GM19468 (cell line): ENCODE measurements around the gene TSPAN32.
"Not testable (repeated sequence)": the region's sequence is repeated elsewhere in the genome, so short reads cannot be mapped to it uniquely, and the experiment has no call there.

ENCODE experiments used
- ATAC-seq: cut with Tn5 transposase; IDR thresholded peaks from one replicate; pipeline ENCODE4 v1.9.1; 2021; ENCODE audit warnings: mild to moderate bottlenecking, moderate library complexity, moderate number of reproducible peaks; ENCODE audit not compliant: unreplicated experiment; ENCODE audit errors: extremely low read depth

The TSPAN32 gene

DNA sequence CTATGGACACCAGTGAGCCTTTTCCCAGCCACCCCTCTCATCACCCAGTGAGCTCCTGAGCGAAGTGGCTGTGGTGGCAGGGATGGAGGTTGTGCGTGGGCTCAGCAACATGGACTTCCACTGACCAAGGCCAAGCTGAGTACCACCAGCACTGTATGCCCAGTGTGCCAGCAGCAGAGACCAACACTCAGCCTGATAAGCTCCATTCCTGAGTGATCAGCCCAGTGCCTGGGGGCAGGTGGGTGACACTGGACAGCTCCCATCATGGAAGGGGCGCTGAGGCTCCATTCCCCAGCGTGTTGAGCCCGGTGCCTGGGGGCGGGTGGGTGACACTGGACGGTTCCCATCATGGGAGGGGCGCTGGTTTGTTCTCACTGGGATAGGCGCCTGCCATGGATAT is 57.7 kb downstream of the TSPAN32 start:
- ATAC-seq: no peak

DNA sequence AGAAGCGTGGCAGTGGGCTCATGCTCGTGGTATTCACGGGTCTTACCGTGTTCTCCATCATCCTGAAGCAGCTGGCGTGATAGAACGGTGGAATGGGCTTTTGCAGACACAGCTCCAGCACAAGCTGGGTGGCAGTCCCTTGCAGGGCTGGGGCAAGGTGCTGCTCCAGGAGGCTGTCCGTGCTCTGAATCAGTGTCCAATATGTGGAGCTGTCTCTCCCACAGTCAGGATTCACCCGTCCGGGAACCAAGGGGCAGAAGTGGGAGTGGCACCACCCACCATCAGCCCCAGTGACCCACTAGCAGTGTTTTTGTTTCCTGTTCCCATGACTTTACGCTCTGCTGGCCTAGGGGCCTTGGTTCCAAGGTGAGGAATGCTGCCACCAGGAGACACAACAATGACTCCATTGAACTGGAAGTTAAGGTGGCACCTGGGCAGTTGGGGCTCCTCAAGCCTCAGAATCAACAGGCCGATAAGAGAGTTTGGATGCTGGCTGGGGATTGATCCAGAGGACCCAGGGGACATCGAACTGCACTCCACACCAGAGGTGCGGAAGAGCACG is 58.3 kb downstream of the TSPAN32 start:
- ATAC-seq: no peak

DNA sequence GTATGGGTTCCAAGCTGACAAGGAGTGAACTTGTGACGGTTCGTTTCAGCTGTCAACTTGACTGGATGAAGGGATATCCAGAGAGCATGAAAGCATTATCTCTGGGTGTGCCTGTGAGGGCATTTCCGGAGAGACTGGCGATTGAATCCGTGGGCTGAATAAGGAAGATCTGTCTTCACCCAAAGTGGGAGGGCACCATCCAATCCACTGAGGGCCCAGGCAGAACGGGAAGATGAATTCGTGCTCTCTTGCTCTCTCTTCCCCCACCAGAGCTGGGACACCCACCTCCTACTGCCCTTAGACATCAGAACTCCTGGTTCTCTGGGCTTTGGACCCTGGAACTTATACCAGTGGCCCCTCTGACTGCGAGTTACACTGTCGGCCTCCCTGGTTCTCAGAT is 59.8 kb downstream of the TSPAN32 start:
- ATAC-seq: no peak

DNA sequence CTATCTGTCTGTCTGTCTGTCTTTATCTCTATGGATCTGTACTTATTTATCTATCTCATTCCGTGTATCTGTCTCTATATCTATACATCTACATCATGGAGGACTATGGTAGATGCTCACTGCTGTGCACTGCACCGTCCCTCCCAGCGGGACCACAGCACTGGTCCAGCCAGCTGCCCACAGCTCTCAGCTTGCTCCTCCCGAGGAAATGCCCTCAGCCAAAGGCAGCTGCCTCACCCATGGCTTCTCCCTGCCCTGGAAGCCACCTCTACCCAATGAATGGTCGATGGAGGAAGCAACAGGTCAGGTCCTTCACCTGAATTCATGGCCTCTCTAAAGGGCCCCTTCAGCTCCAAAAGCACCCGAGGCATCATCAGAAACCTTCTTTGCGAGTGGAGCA is 60.6 kb downstream of the TSPAN32 start:
- ATAC-seq: no peak

DNA sequence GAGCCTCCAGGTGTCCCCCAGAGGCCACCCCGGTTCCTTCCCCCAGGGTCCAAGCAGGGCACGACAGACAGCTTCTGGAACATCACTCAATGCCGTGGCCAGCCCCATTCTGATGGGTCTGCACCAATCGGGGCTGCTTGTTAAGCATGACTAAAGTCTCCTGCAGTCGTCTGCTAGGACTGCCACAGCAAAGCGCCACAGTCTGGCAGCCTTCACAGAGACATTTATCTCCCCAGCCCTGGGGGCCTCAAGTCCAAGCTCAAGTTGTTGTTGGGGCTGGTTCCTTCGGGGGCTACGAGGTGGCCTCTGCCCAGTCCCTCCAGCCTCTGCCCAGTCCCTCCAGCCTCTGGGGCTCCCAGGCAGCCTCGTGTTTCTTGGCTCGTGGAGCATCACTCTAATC is 61.3 kb downstream of the TSPAN32 start:
- no peak for ATAC-seq

DNA sequence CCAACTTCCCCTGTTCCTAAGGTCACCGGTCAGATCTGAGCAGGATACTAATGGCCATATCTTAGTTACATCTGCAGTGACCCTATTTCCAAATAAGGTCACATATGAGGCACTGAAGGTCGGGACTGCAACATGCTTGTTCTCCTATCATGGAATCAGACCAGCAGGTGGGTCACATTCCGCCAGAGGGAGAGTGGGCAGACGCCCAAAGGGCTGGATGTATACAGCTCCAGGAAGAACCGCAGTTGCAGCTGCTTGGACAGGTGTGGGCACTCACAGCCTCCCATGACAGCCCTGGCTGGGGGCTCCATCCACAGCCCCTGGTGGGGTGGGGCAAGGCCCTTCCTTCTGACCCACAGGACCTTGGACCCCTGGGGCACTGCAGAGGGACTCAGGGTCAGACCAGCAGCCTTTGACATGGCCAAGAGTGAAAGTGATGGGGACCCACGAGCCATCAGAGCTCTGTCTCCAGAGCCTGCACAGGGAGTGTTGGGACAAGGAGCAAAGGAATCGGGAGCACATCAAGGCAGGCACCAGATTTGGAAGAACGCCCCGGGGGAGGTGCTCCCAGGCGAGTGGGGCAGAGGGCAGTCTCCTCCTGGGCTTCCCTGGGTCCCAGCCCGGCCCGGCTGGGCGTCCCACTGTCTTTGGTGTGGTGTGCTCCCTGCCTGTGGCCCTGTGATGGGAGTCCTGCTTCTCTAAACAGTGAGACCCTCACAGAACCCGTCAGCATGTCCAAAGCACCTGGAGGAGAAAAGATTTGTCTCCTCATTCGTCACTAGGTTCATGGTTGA is 62.0 kb downstream of the TSPAN32 start:
- no peak for ATAC-seq

DNA sequence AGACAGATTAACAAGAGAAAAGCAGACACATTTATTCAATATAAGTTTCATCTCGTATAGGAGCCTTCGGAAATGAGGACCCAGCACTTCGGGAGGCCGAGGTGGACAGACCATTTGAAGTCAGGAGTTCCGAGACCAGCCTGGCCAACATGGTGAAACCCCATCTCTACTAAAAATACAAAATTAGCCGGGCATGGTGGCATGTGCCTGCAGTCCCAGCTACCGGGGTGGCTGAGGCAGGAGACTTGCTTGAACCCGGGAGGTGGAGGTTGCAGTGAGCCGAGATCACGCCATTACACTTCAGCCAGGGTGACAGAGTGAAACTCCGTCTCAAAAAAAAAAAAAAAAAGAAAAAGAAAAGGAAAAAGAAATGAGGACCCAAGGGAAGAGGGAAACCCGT is 62.6 kb downstream of the TSPAN32 start:
- not testable (repeated sequence) for ATAC-seq

DNA sequence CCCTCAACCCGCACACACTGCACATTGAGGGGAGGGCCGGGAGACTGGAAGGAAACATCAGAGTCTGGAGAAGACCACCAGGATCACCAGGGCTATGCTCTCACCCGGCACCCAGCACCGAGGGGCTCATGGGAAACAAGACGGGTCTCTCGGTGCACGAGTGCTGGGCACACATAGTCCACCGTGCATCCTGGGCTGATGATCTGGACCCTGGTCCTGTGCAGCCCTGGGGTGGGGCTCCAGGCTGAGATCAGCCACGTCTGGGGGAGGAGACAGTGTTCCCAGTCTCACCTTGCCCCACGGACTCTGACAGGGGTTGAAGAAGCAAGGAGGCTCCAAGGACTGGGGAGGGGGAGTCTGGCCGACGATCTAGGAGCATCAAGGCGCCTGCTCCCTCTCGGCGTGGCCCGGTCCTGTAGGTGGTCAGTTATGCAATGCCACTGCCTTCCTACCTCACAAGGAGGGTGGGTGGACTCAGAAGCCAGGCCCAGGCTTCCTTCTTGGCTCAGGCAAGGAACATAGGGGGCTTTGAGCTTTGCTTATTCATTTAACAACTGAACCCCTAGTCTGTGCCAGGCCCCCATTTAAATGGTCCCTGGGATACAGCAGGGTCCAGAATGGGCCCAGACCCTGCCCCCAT is 63.9 kb downstream of the TSPAN32 start:
- no peak for ATAC-seq

DNA sequence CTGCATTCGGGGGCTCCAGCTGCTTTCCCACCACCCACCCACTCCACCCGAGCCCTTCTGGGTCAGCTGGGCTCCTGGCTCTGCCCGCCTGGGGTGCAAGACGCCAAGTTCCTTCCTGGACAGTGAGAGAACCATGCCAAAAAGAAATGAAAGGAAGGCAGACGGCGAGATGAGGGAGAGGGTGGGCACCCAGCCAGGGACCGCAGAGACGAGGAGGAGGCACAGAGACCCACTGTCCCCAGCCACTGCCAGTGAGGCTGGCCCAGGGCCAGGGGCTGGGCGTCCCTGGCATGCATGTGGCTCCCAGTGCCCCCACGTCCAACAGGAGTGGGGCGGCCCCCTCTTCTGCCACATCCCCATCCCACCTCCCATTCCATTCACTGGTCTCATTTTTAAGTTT is 64.5 kb downstream of the TSPAN32 start:
- ATAC-seq: no peak

DNA sequence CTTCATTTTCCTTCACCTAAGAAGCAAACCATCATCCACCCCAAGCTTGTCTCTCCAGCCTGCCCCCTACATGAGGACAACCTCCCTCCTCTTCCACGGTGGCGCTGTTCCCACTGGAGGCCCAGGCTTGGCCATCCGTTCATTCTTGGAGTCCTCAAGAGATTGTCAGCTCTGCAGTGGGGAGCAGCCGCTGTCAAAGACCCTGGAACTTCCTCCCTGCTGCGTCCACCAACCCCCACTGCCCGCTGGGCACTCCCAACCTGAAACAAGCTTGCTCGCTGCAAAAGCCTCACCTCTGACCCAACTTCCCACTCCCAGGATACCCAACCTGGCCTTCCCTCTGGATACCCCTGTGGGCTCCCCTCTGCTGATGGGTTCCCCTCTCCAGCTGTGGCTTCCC is 64.9 kb downstream of the TSPAN32 start:
- no peak for ATAC-seq

DNA sequence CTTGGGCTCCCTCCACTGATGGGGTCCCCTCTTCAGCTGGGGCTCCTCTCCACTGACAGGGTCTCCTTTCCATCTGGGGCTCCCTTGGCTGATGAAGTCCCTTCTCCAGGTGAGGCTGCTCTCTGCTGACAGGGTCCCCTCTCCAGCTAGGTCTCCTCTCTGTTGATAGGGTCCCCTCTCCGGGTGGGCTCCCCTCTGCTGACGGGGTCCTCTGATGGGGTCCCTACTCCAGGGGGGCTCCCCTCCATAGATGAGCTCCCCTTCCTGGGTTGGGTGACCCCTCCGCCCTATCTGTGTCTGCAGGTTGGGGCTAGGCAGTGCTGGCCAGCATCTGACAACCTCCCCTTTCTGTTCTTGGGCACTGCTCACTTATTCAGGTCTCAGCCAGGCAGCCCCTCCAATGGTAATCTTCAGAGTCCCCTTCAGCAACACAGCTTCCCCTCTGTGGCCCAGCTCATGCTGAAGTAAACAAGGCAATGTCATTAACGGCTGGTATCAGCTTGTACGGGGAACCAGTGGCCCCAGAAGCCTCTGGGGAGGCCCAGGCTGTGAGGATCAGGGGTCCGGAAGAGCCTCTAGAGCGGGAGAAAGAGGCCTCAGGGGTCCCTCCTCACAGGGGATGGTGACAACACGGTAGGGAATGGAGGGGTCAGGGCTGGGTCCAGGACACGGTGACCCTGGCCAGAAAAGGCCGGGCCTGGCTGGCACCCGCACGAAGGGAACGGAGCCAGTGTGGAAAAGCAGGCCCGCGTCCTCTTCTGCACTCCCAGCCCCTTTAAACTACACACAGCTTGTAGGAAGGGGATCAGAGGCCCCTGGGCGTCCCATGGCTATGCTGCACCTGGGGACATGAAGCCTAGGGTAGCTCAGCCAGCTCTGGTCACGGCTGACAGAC is 65.7 kb downstream of the TSPAN32 start:
- no peak for ATAC-seq
